GM12878 (cell line): ENCODE results near the gene LBH. TPM values are rescaled to one million over a fixed set of nuclear protein-coding genes. Genes with fewer than 3 reads are reported as not detected.

Experiments
- EZH2 ChIP-seq: IDR thresholded peaks from 2 replicates; pipeline ENCODE4 v1.6.1; 2012; ENCODE audit warnings: low read depth, mild to moderate bottlenecking, control low read depth, inconsistent platforms, low read length, borderline replicate concordance; ENCODE audit not compliant: control insufficient read depth
- MAX ChIP-seq: IDR thresholded peaks from 2 replicates; pipeline ENCODE4 v1.6.1; 2012; ENCODE audit warnings: low read depth, low read length, improper control_type of control experiment
- MEF2A ChIP-seq: IDR thresholded peaks from 2 replicates; pipeline ENCODE4 v1.6.1; 2011; ENCODE audit warnings: low read depth, mild to moderate bottlenecking, low read length, moderate library complexity; ENCODE audit not compliant: insufficient read depth
- MTA2 ChIP-seq: fragments of 450-650 bp; IDR thresholded peaks from 2 replicates; pipeline ENCODE4 v1.6.1; 2016; ENCODE audit warnings: low read depth, mild to moderate bottlenecking, moderate library complexity
- RFX5 ChIP-seq: IDR thresholded peaks from 2 replicates; pipeline ENCODE4 v1.6.1; 2011; ENCODE audit warnings: low read depth, low read length, improper control_type of control experiment
- ZBTB40 ChIP-seq: fragments of 450-650 bp; IDR thresholded peaks from 2 replicates; pipeline ENCODE4 v1.6.1; 2016; ENCODE audit warnings: mild to moderate bottlenecking, moderate library complexity, borderline replicate concordance
- ZNF592 ChIP-seq: fragments of 450-650 bp; IDR thresholded peaks from 2 replicates; pipeline ENCODE4 v1.6.1; 2017; ENCODE audit warnings: mild to moderate bottlenecking, moderate library complexity
- polyA plus RNA-seq, 11 experiments: library from polyadenylated mRNA; depleted of rRNA in 4 of 11; unstranded in 6 of 11; stranded (reverse) in 5 of 11; fragments of >200 nt; fragmentation: Nextera tagmentation in 4 of 11; fragmentation: Illumina TruSeq in 1 of 11; extraction: Ambion mirVana in 4 of 11; extraction: Trizol in 1 of 11; gene quantifications; 1 replicate in 1 of 11; 2 replicates in 10 of 11; pipeline versions ENCODE4 v1.2.1 to v1.2.3, GENCODE V29; 2011 to 2016; ENCODE audit warnings: inconsistent platforms in 2 of 11, missing spikeins in 2 of 11, low read depth in 1 of 11
- total RNA-seq, 4 experiments: library from RNA; depleted of rRNA in 3 of 4; stranded (reverse); fragments of >200 nt in 3 of 4; fragmentation: Illumina TruSeq in 1 of 4; extraction: Trizol in 1 of 4; gene quantifications; 2 replicates each; pipeline versions ENCODE4 v1.2.1 to v1.2.3, GENCODE V29; 2013 to 2021
- TF ChIP-seq, protein P1 (sequence below): IDR thresholded peaks from 2 replicates; pipeline ENCODE4 v1.6.1; 2012; ENCODE audit warnings: low read length, inconsistent platforms

The LBH gene
- total and polyA plus RNA-seq, 10 of the 15 experiments (the other 5 are each of a cell fraction or from before 2014, with no cell fraction given), result 9.3 to 133 (median 34.1) TPM

DNA sequence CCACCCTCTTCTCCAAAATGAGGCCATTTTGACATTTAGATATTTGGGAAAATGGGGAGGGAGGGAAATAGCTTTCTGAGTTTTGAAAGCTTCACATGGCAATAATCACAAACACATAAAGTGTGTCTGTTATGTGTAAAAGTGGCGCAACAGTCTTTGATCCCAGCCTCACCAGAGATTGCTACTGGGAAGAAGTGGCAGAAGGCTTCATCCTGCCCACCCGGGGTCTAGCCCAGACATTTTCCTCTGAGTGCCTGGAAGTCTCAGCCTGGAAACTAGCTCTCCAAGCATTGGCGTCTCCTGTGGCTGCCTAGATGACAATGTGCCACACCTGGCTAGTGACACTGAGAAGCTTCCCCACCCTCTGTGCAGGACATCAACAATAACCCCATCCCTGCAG, 1.7 kb upstream of the LBH start (continued):
- no peak for TF ChIP-seq ZNF592
- no peak for TF ChIP-seq MAX
- TF ChIP-seq RFX5, result no peak
- no peak for TF ChIP-seq EZH2
- TF ChIP-seq MEF2A, result no peak
- TF ChIP-seq ZBTB40, result no peak
- no peak for TF ChIP-seq MTA2
- TF ChIP-seq, protein P1, sequence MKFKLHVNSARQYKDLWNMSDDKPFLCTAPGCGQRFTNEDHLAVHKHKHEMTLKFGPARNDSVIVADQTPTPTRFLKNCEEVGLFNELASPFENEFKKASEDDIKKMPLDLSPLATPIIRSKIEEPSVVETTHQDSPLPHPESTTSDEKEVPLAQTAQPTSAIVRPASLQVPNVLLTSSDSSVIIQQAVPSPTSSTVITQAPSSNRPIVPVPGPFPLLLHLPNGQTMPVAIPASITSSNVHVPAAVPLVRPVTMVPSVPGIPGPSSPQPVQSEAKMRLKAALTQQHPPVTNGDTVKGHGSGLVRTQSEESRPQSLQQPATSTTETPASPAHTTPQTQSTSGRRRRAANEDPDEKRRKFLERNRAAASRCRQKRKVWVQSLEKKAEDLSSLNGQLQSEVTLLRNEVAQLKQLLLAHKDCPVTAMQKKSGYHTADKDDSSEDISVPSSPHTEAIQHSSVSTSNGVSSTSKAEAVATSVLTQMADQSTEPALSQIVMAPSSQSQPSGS, result no peak
